Measurements from ENCODE around the gene F2RL3. TPM values are rescaled to one million over a fixed set of nuclear protein-coding genes. Genes with fewer than 3 reads are reported as not detected.

F2RL3 gene
- total and polyA plus RNA-seq, 9 of the 15 experiments (the other 6 are each of a cell fraction or from before 2014, with no cell fraction given), result 1.4 to 27.6 (median 11.9) TPM

GRCh38 chr19:16888629-16889365, at the start of gene F2RL3 (continued):
- TF ChIP-seq, protein P1, sequence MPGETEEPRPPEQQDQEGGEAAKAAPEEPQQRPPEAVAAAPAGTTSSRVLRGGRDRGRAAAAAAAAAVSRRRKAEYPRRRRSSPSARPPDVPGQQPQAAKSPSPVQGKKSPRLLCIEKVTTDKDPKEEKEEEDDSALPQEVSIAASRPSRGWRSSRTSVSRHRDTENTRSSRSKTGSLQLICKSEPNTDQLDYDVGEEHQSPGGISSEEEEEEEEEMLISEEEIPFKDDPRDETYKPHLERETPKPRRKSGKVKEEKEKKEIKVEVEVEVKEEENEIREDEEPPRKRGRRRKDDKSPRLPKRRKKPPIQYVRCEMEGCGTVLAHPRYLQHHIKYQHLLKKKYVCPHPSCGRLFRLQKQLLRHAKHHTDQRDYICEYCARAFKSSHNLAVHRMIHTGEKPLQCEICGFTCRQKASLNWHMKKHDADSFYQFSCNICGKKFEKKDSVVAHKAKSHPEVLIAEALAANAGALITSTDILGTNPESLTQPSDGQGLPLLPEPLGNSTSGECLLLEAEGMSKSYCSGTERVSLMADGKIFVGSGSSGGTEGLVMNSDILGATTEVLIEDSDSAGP (CRISPR knock-in tag; IDR thresholded peaks at IDR 0.05), result no peak
- TF ChIP-seq KAT8 (IDR thresholded peaks at IDR 0.05; ENCODE audit: low read depth), result no peak
- TF ChIP-seq CREB5 (CRISPR knock-in tag; IDR thresholded peaks at IDR 0.05), result no peak
- no peak for TF ChIP-seq TBP (optimal IDR thresholded peaks at IDR 0.05; ENCODE audit: low read depth, low read length)
- TF ChIP-seq CREM (IDR thresholded peaks at IDR 0.05; ENCODE audit: low read depth), result 0 out of 2 replicates have a peak, but pooled peaks have one; percentile 20
- no peak for TF ChIP-seq MAFF (IDR thresholded peaks at IDR 0.05; ENCODE audit: low read length)
- peak; percentile 13; the same call in 1 of the 2 replicates for TF ChIP-seq ZNF444 (CRISPR knock-in tag; IDR thresholded peaks at IDR 0.05)
- peak; percentile 76 for TF ChIP-seq MGA (IDR thresholded peaks at IDR 0.05)
- no peak for TF ChIP-seq RBM25 (IDR thresholded peaks at IDR 0.05; ENCODE audit: low read depth, low read length, severe bottlenecking)
- TF ChIP-seq PRPF4 (IDR thresholded peaks at IDR 0.05; ENCODE audit: insufficient read depth, low read depth, low read length, poor library complexity, severe bottlenecking), result no peak
- no peak for TF ChIP-seq KLF13 (tag; IDR thresholded peaks at IDR 0.05; ENCODE audit: borderline replicate concordance, low read depth)
- TF ChIP-seq SNIP1 (IDR thresholded peaks at IDR 0.05; ENCODE audit: low read depth), result no peak
- TF ChIP-seq POLR2A (conservative IDR thresholded peaks at IDR 0.05), result peak; percentile 82
